Measurements from ENCODE around the gene MT3. TPM values are rescaled to one million over a fixed set of nuclear protein-coding genes. Genes with fewer than 3 reads are reported as not detected.

Gene MT3
- total and polyA plus RNA-seq, 2 of the 8 experiments (the other 6 are each of a cell fraction or from before 2014, with no cell fraction given), result 0.17 TPM; not detected in 1

- no peak overlapping the region for H3K14ac ChIP-seq (ENCODE audit: insufficient read length)
- no peak overlapping the region for H3K4me3 ChIP-seq (ENCODE audit: extremely low read depth in 1 of 4, insufficient read depth in 2 of 4, low read depth in 3 of 4, low read length in 4 of 4)
- H3K79me1 ChIP-seq (ENCODE audit: low read depth, low read length), result no peaks in the 10 kb centered on the region
- no peaks in the 10 kb centered on the region for H3K23me2 ChIP-seq (ENCODE audit: low read depth, low read length)
- CTCF ChIA-PET (ENCODE audit: partially characterized antibody), result interaction anchor here (0.7 to 4.6 kb wide), 24 partner anchors 8 to 226 kb away, joined by 3 to 39 read pairs (median 4); partner anchors contain the start of genes MT1A, MT1G and MT3
- H4K5ac ChIP-seq (ENCODE audit: insufficient read length, low read depth, low read length), result no peak overlapping the region
- H2BK15ac ChIP-seq (ENCODE audit: low read length), result no peak overlapping the region
- H3K9ac ChIP-seq (replicated peaks in 1 of 4; ENCODE audit: extremely low read depth in 1 of 4, low read depth in 3 of 4, low read length in 3 of 4), result no peak overlapping the region
- 76% methylated on average over 4 of the region's 4 CpGs; no CpG with 5 or more reads in 1 of the 2 experiments for WGBS, 2 experiments (ENCODE audit: extremely low coverage in 1 of 2, insufficient coverage in 1 of 2, insufficient read length in 1 of 2, insufficient replicate concordance in 2 of 2, low coverage in 1 of 2, low lambda C conversion rate in 2 of 2, missing lambda C conversion rate in 1 of 2)
- no peak overlapping the region for H3K4me2 ChIP-seq (ENCODE audit: insufficient read depth in 1 of 2, low read depth in 2 of 2, low read length in 2 of 2)
- H4K8ac ChIP-seq (ENCODE audit: extremely low read depth, insufficient read depth, low read length), result no peak overlapping the region
- POLR2A ChIA-PET (ENCODE audit: partially characterized antibody), result interaction anchor here (1.2 kb wide), 1 partner anchor 23 kb away, joined by 3 read pairs; no protein-coding TSS in a partner anchor
- H2BK12ac ChIP-seq (ENCODE audit: low read depth, low read length), result no peak overlapping the region
- no peak overlapping the region for H3K18ac ChIP-seq (ENCODE audit: extremely low read depth, low read length)
- FAIRE-seq (no peak), DNase-seq (ENCODE audit: low read depth in 1 of 2, low spot score in 2 of 2) (no peak)
- H3K27me3 ChIP-seq (replicated peaks in 1 of 4; ENCODE audit: control insufficient read depth in 3 of 4, extremely low read depth in 1 of 4, insufficient read depth in 3 of 4, low read length in 3 of 4), result no peaks in the 10 kb centered on the region; a peak in 1 of 7 replicates
- H2BK120ac ChIP-seq (replicated peaks; ENCODE audit: low read depth, low read length), result no peak overlapping the region
- no peak overlapping the region for H2AK5ac ChIP-seq (ENCODE audit: low read depth, low read length)
- no peaks in the 10 kb centered on the region for H3K79me2 ChIP-seq (ENCODE audit: control insufficient read depth in 1 of 2, insufficient read depth in 2 of 2, low read length in 2 of 2)
- no peak overlapping the region for H2AFZ ChIP-seq (ENCODE audit: low read length)
- H3K4me1 ChIP-seq (replicated peaks in 1 of 4; ENCODE audit: control insufficient read depth in 3 of 4, insufficient read depth in 4 of 4, low read length in 3 of 4), result no peaks in the 10 kb centered on the region
- H2BK5ac ChIP-seq (ENCODE audit: low read depth, low read length), result no peak overlapping the region
- no peak overlapping the region for H4K91ac ChIP-seq (replicated peaks; ENCODE audit: insufficient read length, low read length)
- H3K9me3 ChIP-seq (ENCODE audit: insufficient read depth in 2 of 2, low read depth in 1 of 2, low read length in 1 of 2), result peaks cover 4 to 6% of the 10 kb centered on the region in 2 experiments; a peak in 2 of 4 replicates
- TF ChIP-seq SUZ12 (IDR thresholded peaks at IDR 0.05; ENCODE audit: low read length) (no peak), BACH1 (IDR thresholded peaks at IDR 0.05; ENCODE audit: low read length) (no peak), ATF3 (IDR thresholded peaks at IDR 0.05; ENCODE audit: insufficient read depth, low read depth, low read length) (no peak), BCL11A (IDR thresholded peaks at IDR 0.05; ENCODE audit: low read depth in 2 of 2, low read length in 2 of 2) (no peak), EGR1 (IDR thresholded peaks at IDR 0.05; ENCODE audit: borderline replicate concordance, low read depth, low read length) (no peak), EP300 (IDR thresholded peaks at IDR 0.05; ENCODE audit: borderline replicate concordance in 1 of 2, low read depth in 2 of 2, low read length in 2 of 2) (no peak), TAF7 (optimal IDR thresholded peaks at IDR 0.05; ENCODE audit: borderline replicate concordance, low read depth, low read length) (no peak), ASH2L (IDR thresholded peaks at IDR 0.05; ENCODE audit: low read length) (no peak), RFX5 (IDR thresholded peaks at IDR 0.05; ENCODE audit: borderline replicate concordance, low read depth, low read length) (no peak), CTBP2 (IDR thresholded peaks at IDR 0.05; ENCODE audit: borderline replicate concordance, insufficient read depth, insufficient read length, low read length) (no peak), POLR2AphosphoS5 (IDR thresholded peaks at IDR 0.05; ENCODE audit: low read depth, low read length) (no peak), KDM5A (IDR thresholded peaks at IDR 0.05; ENCODE audit: low read length) (no peak)
- no peak overlapping the region for H3K4ac ChIP-seq (replicated peaks; ENCODE audit: insufficient read length, low read depth, low read length)
- no peaks in the 10 kb centered on the region for H4K20me1 ChIP-seq (replicated peaks in 1 of 2; ENCODE audit: control insufficient read depth in 1 of 2, insufficient read depth in 2 of 2, low read length in 2 of 2)
- H3K27ac ChIP-seq (ENCODE audit: low read depth, low read length), result no peak overlapping the region
- H3K56ac ChIP-seq (replicated peaks; ENCODE audit: insufficient read length, low read depth, low read length), result no peak overlapping the region
- H2BK20ac ChIP-seq (ENCODE audit: low read length), result no peak overlapping the region
- no peak overlapping the region for H3K23ac ChIP-seq (ENCODE audit: insufficient read length)
- no peaks in the 10 kb centered on the region for H3K36me3 ChIP-seq (ENCODE audit: control insufficient read depth in 2 of 4, insufficient read depth in 4 of 4, low read length in 3 of 4)
Measured at GRCh38 chr16:56577300-56577625, 12.1 kb upstream of the MT3 start.

Measured in H1 (cell line).